Measurements from ENCODE around the gene TSHR.
"Not testable (repeated sequence)": the region's sequence is repeated elsewhere in the genome, so short reads cannot be mapped to it uniquely, and the experiment has no call there.

The TSHR gene

DNA sequence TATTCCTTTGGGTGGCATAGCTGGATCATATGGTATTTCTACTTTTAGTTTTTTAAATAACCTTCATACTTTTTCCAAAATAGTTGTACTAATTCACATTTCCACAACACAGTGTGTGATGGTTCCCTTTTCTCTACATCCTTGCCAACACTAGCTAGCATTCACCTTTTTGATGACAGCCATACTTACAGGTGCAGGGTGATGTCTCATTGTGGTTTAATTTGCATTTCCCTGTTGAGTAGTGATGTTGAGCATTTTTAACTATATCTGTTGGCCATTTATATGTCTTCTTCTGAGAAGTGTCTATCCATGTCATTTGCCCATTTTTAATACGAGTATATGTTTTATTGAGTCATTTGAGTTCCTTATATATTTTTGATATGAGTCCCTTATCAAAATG, 96.1 kb downstream of the TSHR start:
- TF ChIP-seq, protein P1, sequence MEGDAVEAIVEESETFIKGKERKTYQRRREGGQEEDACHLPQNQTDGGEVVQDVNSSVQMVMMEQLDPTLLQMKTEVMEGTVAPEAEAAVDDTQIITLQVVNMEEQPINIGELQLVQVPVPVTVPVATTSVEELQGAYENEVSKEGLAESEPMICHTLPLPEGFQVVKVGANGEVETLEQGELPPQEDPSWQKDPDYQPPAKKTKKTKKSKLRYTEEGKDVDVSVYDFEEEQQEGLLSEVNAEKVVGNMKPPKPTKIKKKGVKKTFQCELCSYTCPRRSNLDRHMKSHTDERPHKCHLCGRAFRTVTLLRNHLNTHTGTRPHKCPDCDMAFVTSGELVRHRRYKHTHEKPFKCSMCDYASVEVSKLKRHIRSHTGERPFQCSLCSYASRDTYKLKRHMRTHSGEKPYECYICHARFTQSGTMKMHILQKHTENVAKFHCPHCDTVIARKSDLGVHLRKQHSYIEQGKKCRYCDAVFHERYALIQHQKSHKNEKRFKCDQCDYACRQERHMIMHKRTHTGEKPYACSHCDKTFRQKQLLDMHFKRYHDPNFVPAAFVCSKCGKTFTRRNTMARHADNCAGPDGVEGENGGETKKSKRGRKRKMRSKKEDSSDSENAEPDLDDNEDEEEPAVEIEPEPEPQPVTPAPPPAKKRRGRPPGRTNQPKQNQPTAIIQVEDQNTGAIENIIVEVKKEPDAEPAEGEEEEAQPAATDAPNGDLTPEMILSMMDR (IDR thresholded peaks at IDR 0.05; ENCODE audit: borderline replicate concordance, control extremely low read depth, extremely low read depth, insufficient read depth, missing control alignments): no peak
- in situ Hi-C loops (cut with MboI; ENCODE audit: low sequenced_read_pairs, unreplicated experiment): no loop called here
- no peak for DNase-seq (ENCODE audit: low spot score)

DNA sequence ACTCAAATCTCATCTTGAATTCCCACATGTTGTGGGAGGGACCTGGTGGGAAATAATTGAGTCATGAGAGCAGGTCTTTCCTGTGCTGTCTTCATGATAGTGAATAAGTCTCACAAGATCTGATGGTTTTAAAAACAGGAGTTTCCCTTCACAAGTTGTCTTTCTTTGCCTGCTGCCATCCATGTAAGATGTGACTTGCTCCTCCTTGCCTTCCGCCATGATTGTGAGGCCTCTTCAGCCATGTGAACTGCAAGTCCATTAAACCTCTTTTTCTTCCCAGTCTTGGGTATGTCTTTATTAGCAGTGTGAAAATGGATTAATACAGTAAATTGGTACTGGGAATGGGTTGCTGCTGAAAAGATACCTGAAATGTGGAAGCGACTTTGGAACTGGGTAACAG, 98.6 kb downstream of the TSHR start:
- in situ Hi-C loops (cut with MboI; ENCODE audit: low sequenced_read_pairs, unreplicated experiment); DNase-seq (ENCODE audit: low spot score): not testable (repeated sequence)

DNA sequence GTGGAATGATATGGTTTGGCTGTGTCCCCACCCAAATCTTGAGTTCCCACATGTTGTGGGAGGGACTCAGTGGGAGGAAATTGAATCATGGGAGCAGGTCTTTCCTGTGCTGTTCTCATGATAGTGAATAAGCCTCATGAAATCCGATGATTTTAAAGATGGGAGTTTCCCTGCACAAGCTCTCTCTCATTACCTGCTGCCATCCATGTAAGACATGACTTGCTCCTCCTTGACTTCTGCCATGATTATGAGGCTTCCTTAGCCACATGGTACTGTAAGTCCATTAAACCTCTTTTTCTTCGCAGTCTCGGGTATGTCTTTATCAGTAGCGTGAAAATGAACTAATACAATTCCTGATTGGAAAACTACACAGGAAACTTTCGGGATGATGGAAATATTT, 100.5 kb downstream of the TSHR start:
- in situ Hi-C loops (cut with MboI; ENCODE audit: low sequenced_read_pairs, unreplicated experiment): no loop called here
- no peak for DNase-seq (ENCODE audit: low spot score)
- TF ChIP-seq, protein P1 (IDR thresholded peaks at IDR 0.05; ENCODE audit: borderline replicate concordance, control extremely low read depth, extremely low read depth, insufficient read depth, missing control alignments): no peak

GRCh38 chr14:81062380-81062779, 107.0 kb downstream of the TSHR start:
- TF ChIP-seq, protein P1 (IDR thresholded peaks at IDR 0.05; ENCODE audit: borderline replicate concordance, control extremely low read depth, extremely low read depth, insufficient read depth, missing control alignments): no peak
- in situ Hi-C loops (cut with MboI; ENCODE audit: low sequenced_read_pairs, unreplicated experiment): no loop called here
- no peak for DNase-seq (ENCODE audit: low spot score)

- no peak for DNase-seq (ENCODE audit: low spot score)
- TF ChIP-seq, protein P1 (IDR thresholded peaks at IDR 0.05; ENCODE audit: borderline replicate concordance, control extremely low read depth, extremely low read depth, insufficient read depth, missing control alignments): no peak
- in situ Hi-C loops (cut with MboI; ENCODE audit: low sequenced_read_pairs, unreplicated experiment): no loop called here
Measured at GRCh38 chr14:81062816-81063215, 107.4 kb downstream of the TSHR start.

DNA sequence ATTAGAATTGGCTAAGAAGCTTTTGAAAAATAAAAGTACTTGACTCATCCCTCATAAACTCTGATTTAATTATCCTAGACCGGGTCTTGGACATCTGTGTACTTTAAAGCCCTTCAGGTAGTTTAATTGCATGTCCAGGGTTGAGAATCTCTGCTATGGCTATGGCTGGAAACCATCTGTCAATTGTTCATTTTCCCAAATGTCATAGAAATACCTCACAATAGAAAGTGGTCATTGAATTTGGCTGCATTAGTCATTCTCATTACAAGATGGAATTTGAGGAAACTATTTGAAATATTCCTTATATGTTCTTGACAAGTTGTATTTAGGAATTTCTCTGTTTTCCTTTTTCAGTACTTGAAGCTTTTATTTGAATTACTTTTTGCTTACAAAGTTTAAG, 111.3 kb downstream of the TSHR start:
- TF ChIP-seq, protein P1 (IDR thresholded peaks at IDR 0.05; ENCODE audit: borderline replicate concordance, control extremely low read depth, extremely low read depth, insufficient read depth, missing control alignments): no peak
- in situ Hi-C loops (cut with MboI; ENCODE audit: low sequenced_read_pairs, unreplicated experiment): no loop called here
- no peak for DNase-seq (ENCODE audit: low spot score)

DNA sequence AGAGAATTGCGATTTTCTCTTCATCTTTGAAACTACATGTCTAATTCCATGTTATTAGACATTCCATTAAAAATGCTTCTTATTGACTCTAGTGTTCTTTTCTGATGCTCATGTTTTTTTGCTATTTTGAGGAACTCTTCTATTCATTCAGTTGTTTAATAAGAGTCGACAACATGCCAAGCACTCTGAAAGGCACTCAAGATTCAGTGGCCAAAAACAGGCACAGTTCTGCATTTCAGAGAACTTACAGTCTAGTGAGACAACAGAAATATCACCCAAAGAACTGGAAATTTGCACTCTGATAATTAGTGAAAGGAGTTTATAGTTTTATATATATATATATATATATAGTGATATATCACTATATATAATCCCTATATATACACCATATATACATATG, 111.7 kb downstream of the TSHR start:
- TF ChIP-seq, protein P1 (IDR thresholded peaks at IDR 0.05; ENCODE audit: borderline replicate concordance, control extremely low read depth, extremely low read depth, insufficient read depth, missing control alignments): no peak
- no peak for DNase-seq (ENCODE audit: low spot score)
- in situ Hi-C loops (cut with MboI; ENCODE audit: low sequenced_read_pairs, unreplicated experiment): no loop called here

Data from GM13976 (cell line).